ENCODE measurements around the gene SPON2.

SPON2 gene

DNA sequence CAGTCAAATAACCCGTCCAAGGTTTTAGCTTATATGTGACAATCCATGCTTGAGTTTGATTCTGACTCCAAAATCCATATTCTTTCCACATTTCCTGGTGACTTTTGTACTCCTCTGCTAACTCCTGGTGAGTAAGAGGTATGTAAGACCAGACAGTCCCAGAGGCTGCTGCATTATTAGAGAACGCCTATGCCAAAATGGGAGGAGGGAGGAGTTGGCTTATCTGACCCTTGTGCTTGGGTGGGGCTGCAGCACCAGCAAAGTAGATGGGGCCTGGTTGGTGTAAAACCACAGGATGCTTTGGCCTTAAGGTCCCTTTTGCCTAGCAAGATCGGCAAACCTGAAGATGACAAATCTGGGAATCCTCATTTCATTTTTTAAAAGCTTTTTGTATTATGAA is 49.9 kb downstream of the SPON2 start:
- H3K4me3 ChIP-seq (ENCODE audit: low read length): no peak overlapping the region
- no peak for DNase-seq (ENCODE audit: low read depth, low spot score)
